ENCODE results near the gene ZNF566. TPM values are rescaled to one million over a fixed set of nuclear protein-coding genes. Genes with fewer than 3 reads are reported as not detected.

ZNF566 gene
- total and polyA plus RNA-seq, 2 of the 4 experiments (the other 2 are of a cell fraction): 3.0 to 4.8 TPM

DNA sequence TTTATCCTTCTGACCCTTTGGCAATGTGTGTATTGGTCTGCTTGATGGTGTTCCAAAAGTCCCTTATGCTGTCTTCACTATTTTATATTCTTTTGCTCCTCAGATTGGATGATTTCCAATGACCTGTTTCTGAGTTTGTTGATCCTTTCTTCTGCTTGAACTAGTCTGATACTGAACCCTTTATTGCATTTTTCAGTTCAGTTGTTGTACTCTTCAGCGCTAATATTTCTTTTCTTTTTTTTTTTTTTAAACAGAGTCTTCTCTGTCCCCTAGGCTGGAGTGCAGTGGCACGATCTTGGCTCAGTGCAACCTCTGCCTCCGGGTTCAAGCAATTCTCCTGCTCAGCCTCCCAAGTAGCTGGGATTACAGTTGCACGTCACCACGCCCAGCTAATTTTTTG is 12.6 kb upstream of the ZNF566 start:
- H3K18ac ChIP-seq (ENCODE audit: low read depth, low read length): no peak overlapping the region
- no peak overlapping the region for H3K56ac ChIP-seq (ENCODE audit: extremely low read depth, insufficient read depth, low read length)
- no peak overlapping the region for H4K5ac ChIP-seq (ENCODE audit: low read depth, low read length)
- WGBS, 2 experiments (ENCODE audit: extremely low coverage in 2 of 2, insufficient read length in 1 of 2): no CpG with 5 or more reads among the region's 5 CpGs
- no peak overlapping the region for H4K8ac ChIP-seq (ENCODE audit: low read depth in 2 of 2, low read length in 2 of 2)
- no peaks in the 10 kb centered on the region for H3K36me3 ChIP-seq (ENCODE audit: control insufficient read depth, insufficient read depth, low read length)
- no peak overlapping the region for H3K23ac ChIP-seq (ENCODE audit: low read depth, low read length)
- no peak overlapping the region for H2BK5ac ChIP-seq (ENCODE audit: low read depth, low read length, poor library complexity, severe bottlenecking)
- no peak overlapping the region for H2AK9ac ChIP-seq (replicated peaks; ENCODE audit: low read depth, low read length, poor library complexity)
- no peaks in the 10 kb centered on the region for H3K9me1 ChIP-seq (ENCODE audit: insufficient read depth, low read length)
- no peaks in the 10 kb centered on the region for H3K27me3 ChIP-seq (ENCODE audit: control insufficient read depth, insufficient read depth, low read length)
- peaks cover 46% of the 10 kb centered on the region for H3K9me3 ChIP-seq (ENCODE audit: control insufficient read depth, insufficient read depth, low read length)
- intact Hi-C loops (cut with micrococcal nuclease) (no loop called here), in situ Hi-C loops (cut with MboI; ENCODE audit: low sequenced_read_pairs) (no loop called here), dilution Hi-C loops (cut with HindIII; ENCODE audit: low sequenced_read_pairs, unreplicated experiment) (no loop called here)
- H3K14ac ChIP-seq (replicated peaks; ENCODE audit: low read depth, low read length): no peak overlapping the region
- H3K4ac ChIP-seq (ENCODE audit: low read depth, low read length): no peak overlapping the region
- no peak for TF ChIP-seq RCOR1 (IDR thresholded peaks at IDR 0.05; ENCODE audit: insufficient replicate concordance, low read length)
- no peak for TF ChIP-seq CHD1 (IDR thresholded peaks at IDR 0.05; ENCODE audit: low read depth, low read length)
- no peak for TF ChIP-seq RFX5 (IDR thresholded peaks at IDR 0.05; ENCODE audit: low read depth, low read length)
- TF ChIP-seq CEBPB (IDR thresholded peaks at IDR 0.05; ENCODE audit: low read depth, low read length): no peak
- no peak for TF ChIP-seq SMC3 (IDR thresholded peaks at IDR 0.05; ENCODE audit: low read depth, low read length)
- TF ChIP-seq, protein P1, sequence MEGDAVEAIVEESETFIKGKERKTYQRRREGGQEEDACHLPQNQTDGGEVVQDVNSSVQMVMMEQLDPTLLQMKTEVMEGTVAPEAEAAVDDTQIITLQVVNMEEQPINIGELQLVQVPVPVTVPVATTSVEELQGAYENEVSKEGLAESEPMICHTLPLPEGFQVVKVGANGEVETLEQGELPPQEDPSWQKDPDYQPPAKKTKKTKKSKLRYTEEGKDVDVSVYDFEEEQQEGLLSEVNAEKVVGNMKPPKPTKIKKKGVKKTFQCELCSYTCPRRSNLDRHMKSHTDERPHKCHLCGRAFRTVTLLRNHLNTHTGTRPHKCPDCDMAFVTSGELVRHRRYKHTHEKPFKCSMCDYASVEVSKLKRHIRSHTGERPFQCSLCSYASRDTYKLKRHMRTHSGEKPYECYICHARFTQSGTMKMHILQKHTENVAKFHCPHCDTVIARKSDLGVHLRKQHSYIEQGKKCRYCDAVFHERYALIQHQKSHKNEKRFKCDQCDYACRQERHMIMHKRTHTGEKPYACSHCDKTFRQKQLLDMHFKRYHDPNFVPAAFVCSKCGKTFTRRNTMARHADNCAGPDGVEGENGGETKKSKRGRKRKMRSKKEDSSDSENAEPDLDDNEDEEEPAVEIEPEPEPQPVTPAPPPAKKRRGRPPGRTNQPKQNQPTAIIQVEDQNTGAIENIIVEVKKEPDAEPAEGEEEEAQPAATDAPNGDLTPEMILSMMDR (conservative IDR thresholded peaks at IDR 0.05; ENCODE audit: low read depth, low read length): no peak
- no peak for TF ChIP-seq POLR2A (IDR thresholded peaks at IDR 0.05; ENCODE audit: low read depth, low read length)
- TF ChIP-seq NFE2L2 (IDR thresholded peaks at IDR 0.05; ENCODE audit: low read depth, low read length): no peak
- TF ChIP-seq MAFK (IDR thresholded peaks at IDR 0.05; ENCODE audit: low read depth, low read length): no peak
- no peak for TF ChIP-seq FOS (IDR thresholded peaks at IDR 0.05; ENCODE audit: low read depth, low read length)
- no peak for TF ChIP-seq MXI1 (IDR thresholded peaks at IDR 0.05; ENCODE audit: borderline replicate concordance, low read depth, low read length)
- TF ChIP-seq, protein P2, sequence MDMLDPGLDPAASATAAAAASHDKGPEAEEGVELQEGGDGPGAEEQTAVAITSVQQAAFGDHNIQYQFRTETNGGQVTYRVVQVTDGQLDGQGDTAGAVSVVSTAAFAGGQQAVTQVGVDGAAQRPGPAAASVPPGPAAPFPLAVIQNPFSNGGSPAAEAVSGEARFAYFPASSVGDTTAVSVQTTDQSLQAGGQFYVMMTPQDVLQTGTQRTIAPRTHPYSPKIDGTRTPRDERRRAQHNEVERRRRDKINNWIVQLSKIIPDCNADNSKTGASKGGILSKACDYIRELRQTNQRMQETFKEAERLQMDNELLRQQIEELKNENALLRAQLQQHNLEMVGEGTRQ (IDR thresholded peaks at IDR 0.05; ENCODE audit: low read depth, low read length): no peak
- no peak for TF ChIP-seq BHLHE40 (IDR thresholded peaks at IDR 0.05; ENCODE audit: low read depth, low read length)
- TF ChIP-seq RAD21 (IDR thresholded peaks at IDR 0.05; ENCODE audit: low read length): no peak
- TF ChIP-seq, protein P3, sequence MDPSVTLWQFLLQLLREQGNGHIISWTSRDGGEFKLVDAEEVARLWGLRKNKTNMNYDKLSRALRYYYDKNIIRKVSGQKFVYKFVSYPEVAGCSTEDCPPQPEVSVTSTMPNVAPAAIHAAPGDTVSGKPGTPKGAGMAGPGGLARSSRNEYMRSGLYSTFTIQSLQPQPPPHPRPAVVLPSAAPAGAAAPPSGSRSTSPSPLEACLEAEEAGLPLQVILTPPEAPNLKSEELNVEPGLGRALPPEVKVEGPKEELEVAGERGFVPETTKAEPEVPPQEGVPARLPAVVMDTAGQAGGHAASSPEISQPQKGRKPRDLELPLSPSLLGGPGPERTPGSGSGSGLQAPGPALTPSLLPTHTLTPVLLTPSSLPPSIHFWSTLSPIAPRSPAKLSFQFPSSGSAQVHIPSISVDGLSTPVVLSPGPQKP (IDR thresholded peaks at IDR 0.05; ENCODE audit: borderline replicate concordance, low read depth, low read length): no peak
- TF ChIP-seq MAZ (IDR thresholded peaks at IDR 0.05; ENCODE audit: borderline replicate concordance, low read depth, low read length): no peak
- POLR2A ChIA-PET (ENCODE audit: unreplicated experiment): no interaction called here
- no peaks in the 10 kb centered on the region for H3K4me1 ChIP-seq (ENCODE audit: control insufficient read depth, insufficient read depth, low read length)
- no peak overlapping the region for H2AFZ ChIP-seq (replicated peaks; ENCODE audit: low read length, poor library complexity)
- no peaks in the 10 kb centered on the region for H4K20me1 ChIP-seq (ENCODE audit: insufficient read depth, low read length)
- DNase-seq (no peak), ATAC-seq (ENCODE audit: low read depth) (no peak)
- H2BK120ac ChIP-seq (ENCODE audit: low read depth, low read length): no peak overlapping the region
- no peaks in the 10 kb centered on the region for H3K79me1 ChIP-seq (ENCODE audit: low read depth in 1 of 2, low read length in 2 of 2)
- no peak overlapping the region for H2BK20ac ChIP-seq (ENCODE audit: low read depth, low read length)
- no peak overlapping the region for H3K4me2 ChIP-seq (ENCODE audit: low read depth, low read length)
- H3K9ac ChIP-seq (ENCODE audit: low read depth, low read length): no peak overlapping the region
- H2BK15ac ChIP-seq (ENCODE audit: low read depth, low read length): no peak overlapping the region
- H4K91ac ChIP-seq (ENCODE audit: insufficient read depth, low read depth, low read length): no peak overlapping the region
- H3K4me3 ChIP-seq (ENCODE audit: insufficient read depth, low read depth, low read length): no peak overlapping the region
- H2AK5ac ChIP-seq (ENCODE audit: low read depth, low read length): no peak overlapping the region
- H3K27ac ChIP-seq (ENCODE audit: insufficient read depth, low read length): no peak overlapping the region
- CTCF ChIA-PET: no interaction called here
- BruUV-seq (replicated peaks): no TSS peak

All from IMR-90 (cell line).